ENCODE measurements around the gene FZR1.

The FZR1 gene

DNA sequence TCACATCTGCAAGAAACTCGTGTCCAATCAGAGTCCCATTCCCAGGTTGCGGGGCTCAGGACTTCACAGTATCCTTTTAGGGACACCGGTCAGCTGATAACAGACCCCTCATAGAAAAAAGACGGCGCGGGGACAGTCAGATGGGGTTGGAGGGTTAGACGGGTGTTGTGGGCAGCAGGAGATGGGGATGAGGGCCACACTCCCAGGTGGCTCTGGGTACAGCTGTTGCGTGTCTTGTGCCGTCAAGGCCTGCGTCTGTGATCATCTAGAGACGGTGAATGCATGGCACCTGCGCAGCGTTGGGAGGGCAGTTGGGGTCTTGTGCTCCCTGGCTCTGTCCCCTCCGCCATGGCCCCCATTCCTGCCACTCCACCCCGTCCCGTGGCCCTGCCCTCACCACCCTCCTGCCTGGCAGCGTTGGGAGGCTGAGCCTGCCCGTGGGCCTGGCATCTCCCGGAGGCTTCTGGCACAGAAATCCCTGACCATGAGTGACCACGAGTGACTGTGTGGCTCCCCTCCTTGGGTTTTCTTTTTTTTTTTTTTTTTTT is 18.9 kb downstream of the FZR1 start:
- no peak overlapping the region for H3K18ac ChIP-seq (ENCODE audit: low read depth in 1 of 2, low read length in 2 of 2)
- H2AFZ ChIP-seq (ENCODE audit: low read depth, low read length): no peak overlapping the region
- no peak overlapping the region for H3K4me2 ChIP-seq (ENCODE audit: low read length, poor library complexity, severe bottlenecking)
- no peak overlapping the region for H3K9ac ChIP-seq (ENCODE audit: low read length)
- H3K79me1 ChIP-seq (replicated peaks; ENCODE audit: low read length, poor library complexity, severe bottlenecking): peaks cover 46% of the 10 kb centered on the region
- no peak overlapping the region for H4K91ac ChIP-seq (ENCODE audit: low read length)
- no peak overlapping the region for H2BK12ac ChIP-seq (ENCODE audit: low read length in 2 of 2)
- DNase-seq: no peak
- peaks cover 44 to 81% of the 10 kb centered on the region in 2 experiments for H3K36me3 ChIP-seq (ENCODE audit: control insufficient read depth in 1 of 2, insufficient read depth in 2 of 2, low read depth in 1 of 2, low read length in 2 of 2)
- H2BK15ac ChIP-seq (ENCODE audit: low read depth, poor library complexity, severe bottlenecking): no peak overlapping the region
- H2BK120ac ChIP-seq (ENCODE audit: low read depth, low read length): no peak overlapping the region
- no peak overlapping the region for H3K27ac ChIP-seq (ENCODE audit: low read length, poor library complexity, severe bottlenecking)
- H3K23ac ChIP-seq (ENCODE audit: low read length in 2 of 2): no peak overlapping the region
- H3K4ac ChIP-seq (ENCODE audit: low read depth in 1 of 2, low read length in 2 of 2): no peak overlapping the region
- no peaks in the 10 kb centered on the region for H3K9me3 ChIP-seq (ENCODE audit: control insufficient read depth, low read length)
- WGBS: 98% methylated on average over 20 of the region's 20 CpGs
- H3K27me3 ChIP-seq (ENCODE audit: control insufficient read depth in 1 of 2, insufficient read depth in 1 of 2, low read length in 2 of 2): no peaks in the 10 kb centered on the region
- H3K4me3 ChIP-seq (ENCODE audit: insufficient read depth in 1 of 2, low read depth in 1 of 2, low read length in 2 of 2): no peak overlapping the region
- H3K14ac ChIP-seq (ENCODE audit: low read length in 2 of 2): no peak overlapping the region
- H3K4me1 ChIP-seq (ENCODE audit: control insufficient read depth, insufficient read depth, low read depth, low read length): peaks cover 12% of the 10 kb centered on the region
- H2BK5ac ChIP-seq (ENCODE audit: low read depth, low read length, poor library complexity, severe bottlenecking): no peak overlapping the region
- H4K8ac ChIP-seq (ENCODE audit: low read length): no peak overlapping the region
- no peak overlapping the region for H2AK5ac ChIP-seq (ENCODE audit: low read length, severe bottlenecking)

DNA sequence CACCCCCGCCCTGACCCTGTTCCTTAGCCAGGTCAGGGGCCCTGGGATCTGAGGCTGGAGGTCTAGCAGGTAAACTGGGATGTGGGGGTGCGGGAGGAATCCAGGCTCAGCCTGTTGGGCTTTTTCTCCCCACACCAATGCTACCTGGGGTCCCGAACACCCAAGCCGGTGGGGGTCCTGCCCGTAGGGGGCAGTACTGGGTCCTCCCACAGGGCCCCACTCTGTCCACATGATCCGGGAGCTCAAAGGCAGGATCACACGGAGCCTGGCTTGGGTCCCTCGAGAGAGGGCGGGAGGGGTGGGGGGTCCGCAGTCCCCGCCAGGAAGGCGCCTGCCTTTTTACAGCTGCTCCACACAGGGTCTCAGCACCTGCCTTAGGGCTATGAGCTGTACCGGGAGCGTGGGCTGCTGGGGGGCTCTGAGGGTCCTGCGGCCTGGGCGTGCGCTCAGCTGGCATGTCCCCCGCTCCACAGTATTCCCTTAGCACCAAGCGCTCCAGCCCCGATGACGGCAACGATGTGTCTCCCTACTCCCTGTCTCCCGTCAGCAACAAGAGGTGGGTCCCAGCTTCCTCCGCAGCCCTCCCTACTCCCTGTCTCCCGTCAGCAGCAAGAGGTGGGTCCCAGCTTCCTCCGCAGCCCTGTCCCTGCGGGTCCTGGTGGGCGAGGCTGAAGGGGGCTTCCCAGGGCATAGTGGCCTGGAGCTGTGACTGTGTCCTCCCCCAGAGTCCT is 20.6 kb downstream of the FZR1 start:
- H2BK5ac ChIP-seq (ENCODE audit: low read depth, low read length, poor library complexity, severe bottlenecking): no peak overlapping the region
- H2BK12ac ChIP-seq (ENCODE audit: low read length in 2 of 2): no peak overlapping the region
- H3K9me3 ChIP-seq (ENCODE audit: control insufficient read depth, low read length): no peaks in the 10 kb centered on the region
- H3K79me1 ChIP-seq (replicated peaks; ENCODE audit: low read length, poor library complexity, severe bottlenecking): peaks cover 48% of the 10 kb centered on the region
- no peaks in the 10 kb centered on the region for H3K27me3 ChIP-seq (ENCODE audit: control insufficient read depth in 1 of 2, insufficient read depth in 1 of 2, low read length in 2 of 2)
- H3K18ac ChIP-seq (ENCODE audit: low read depth in 1 of 2, low read length in 2 of 2): no peak overlapping the region
- no peak overlapping the region for H3K9ac ChIP-seq (ENCODE audit: low read length)
- no peak overlapping the region for H3K4me3 ChIP-seq (ENCODE audit: insufficient read depth in 1 of 2, low read depth in 1 of 2, low read length in 2 of 2)
- no peak overlapping the region for H3K4ac ChIP-seq (ENCODE audit: low read depth in 1 of 2, low read length in 2 of 2)
- no peak overlapping the region for H2AK5ac ChIP-seq (ENCODE audit: low read length, severe bottlenecking)
- no peak overlapping the region for H3K23ac ChIP-seq (ENCODE audit: low read length in 2 of 2)
- WGBS: 96% methylated on average over 28 of the region's 28 CpGs
- H3K14ac ChIP-seq (ENCODE audit: low read length in 2 of 2): no peak overlapping the region
- no peak overlapping the region for H3K27ac ChIP-seq (ENCODE audit: low read length, poor library complexity, severe bottlenecking)
- peaks cover 8% of the 10 kb centered on the region for H3K4me1 ChIP-seq (ENCODE audit: control insufficient read depth, insufficient read depth, low read depth, low read length)
- H3K36me3 ChIP-seq (ENCODE audit: control insufficient read depth in 1 of 2, insufficient read depth in 2 of 2, low read depth in 1 of 2, low read length in 2 of 2): peaks cover 57 to 88% of the 10 kb centered on the region in 2 experiments
- no peak for DNase-seq
- no peak overlapping the region for H4K91ac ChIP-seq (ENCODE audit: low read length)
- H2AFZ ChIP-seq (ENCODE audit: low read depth, low read length): no peak overlapping the region
- H4K8ac ChIP-seq (ENCODE audit: low read length): no peak overlapping the region
- no peak overlapping the region for H3K4me2 ChIP-seq (ENCODE audit: low read length, poor library complexity, severe bottlenecking)
- no peak overlapping the region for H2BK120ac ChIP-seq (ENCODE audit: low read depth, low read length)
- no peak overlapping the region for H2BK15ac ChIP-seq (ENCODE audit: low read depth, poor library complexity, severe bottlenecking)

DNA sequence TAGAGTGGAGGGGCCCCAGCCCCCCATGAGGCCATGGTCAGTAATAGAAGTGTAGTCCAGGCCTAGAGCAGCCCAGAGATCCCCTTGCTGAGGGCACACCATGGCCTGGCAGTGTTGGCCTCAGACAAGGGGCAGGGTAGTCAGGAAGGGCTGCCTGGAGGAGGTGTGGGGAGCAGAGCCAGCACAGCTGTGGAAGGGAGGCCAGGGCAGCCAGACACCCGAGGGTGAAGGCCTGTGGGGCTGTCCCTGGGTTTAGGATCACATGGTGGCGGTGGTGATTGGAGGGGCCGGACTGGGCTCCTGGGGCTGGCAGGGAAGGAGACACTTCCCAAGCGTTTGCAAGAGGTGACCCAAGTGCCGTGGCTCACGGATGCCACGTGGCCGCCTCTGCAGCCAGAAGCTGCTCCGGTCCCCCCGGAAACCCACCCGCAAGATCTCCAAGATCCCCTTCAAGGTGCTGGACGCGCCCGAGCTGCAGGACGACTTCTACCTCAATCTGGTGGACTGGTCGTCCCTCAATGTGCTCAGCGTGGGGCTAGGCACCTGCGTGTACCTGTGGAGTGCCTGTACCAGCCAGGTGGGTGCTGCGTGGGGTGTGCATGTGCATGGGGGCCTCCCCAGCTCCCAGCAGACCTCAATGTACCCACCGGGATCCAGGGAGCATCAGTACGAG is 21.3 kb downstream of the FZR1 start:
- no peak overlapping the region for H3K4ac ChIP-seq (ENCODE audit: low read depth in 1 of 2, low read length in 2 of 2)
- no peak overlapping the region for H3K23ac ChIP-seq (ENCODE audit: low read length in 2 of 2)
- no peak overlapping the region for H2BK15ac ChIP-seq (ENCODE audit: low read depth, poor library complexity, severe bottlenecking)
- H4K91ac ChIP-seq (ENCODE audit: low read length): no peak overlapping the region
- H2BK12ac ChIP-seq (ENCODE audit: low read length in 2 of 2): no peak overlapping the region
- H4K8ac ChIP-seq (ENCODE audit: low read length): no peak overlapping the region
- no peak overlapping the region for H2BK5ac ChIP-seq (ENCODE audit: low read depth, low read length, poor library complexity, severe bottlenecking)
- no peak overlapping the region for H3K4me2 ChIP-seq (ENCODE audit: low read length, poor library complexity, severe bottlenecking)
- no peaks in the 10 kb centered on the region for H3K27me3 ChIP-seq (ENCODE audit: control insufficient read depth in 1 of 2, insufficient read depth in 1 of 2, low read length in 2 of 2)
- no peak overlapping the region for H3K18ac ChIP-seq (ENCODE audit: low read depth in 1 of 2, low read length in 2 of 2)
- H2BK120ac ChIP-seq (ENCODE audit: low read depth, low read length): no peak overlapping the region
- 99% methylated on average over 21 of the region's 21 CpGs for WGBS
- no peak overlapping the region for H2AFZ ChIP-seq (ENCODE audit: low read depth, low read length)
- H3K14ac ChIP-seq (ENCODE audit: low read length in 2 of 2): no peak overlapping the region
- no peak overlapping the region for H3K27ac ChIP-seq (ENCODE audit: low read length, poor library complexity, severe bottlenecking)
- H3K4me3 ChIP-seq (ENCODE audit: insufficient read depth in 1 of 2, low read depth in 1 of 2, low read length in 2 of 2): no peak overlapping the region
- H2AK5ac ChIP-seq (ENCODE audit: low read length, severe bottlenecking): no peak overlapping the region
- no peaks in the 10 kb centered on the region for H3K9me3 ChIP-seq (ENCODE audit: control insufficient read depth, low read length)
- peaks cover 8% of the 10 kb centered on the region for H3K4me1 ChIP-seq (ENCODE audit: control insufficient read depth, insufficient read depth, low read depth, low read length)
- H3K9ac ChIP-seq (ENCODE audit: low read length): no peak overlapping the region
- H3K36me3 ChIP-seq (ENCODE audit: control insufficient read depth in 1 of 2, insufficient read depth in 2 of 2, low read depth in 1 of 2, low read length in 2 of 2): peaks cover 64 to 88% of the 10 kb centered on the region in 2 experiments
- DNase-seq: no peak
- peaks cover 46% of the 10 kb centered on the region for H3K79me1 ChIP-seq (replicated peaks; ENCODE audit: low read length, poor library complexity, severe bottlenecking)

DNA sequence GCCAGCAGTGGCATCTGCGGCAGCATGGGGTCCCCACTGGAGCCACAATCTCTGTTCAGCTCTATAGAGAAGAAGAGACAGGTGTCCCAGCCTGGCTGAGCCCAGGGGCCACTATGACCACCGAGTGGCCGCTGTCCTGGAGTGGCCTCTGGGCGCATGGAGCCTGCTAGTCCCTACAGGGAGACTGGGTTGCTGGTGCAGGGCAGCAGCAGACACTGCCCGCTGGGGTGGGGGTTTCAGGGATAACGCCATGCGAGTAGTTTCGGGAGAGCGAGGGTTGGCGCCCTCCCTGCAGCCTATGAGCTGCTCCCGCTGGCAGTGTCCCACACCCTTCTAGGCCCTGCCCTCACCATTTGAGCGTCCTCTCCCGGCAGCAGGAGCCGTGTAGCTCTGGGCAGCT is 22.0 kb downstream of the FZR1 start:
- Histone ChIP-seq H2AFZ (ENCODE audit: low read depth, low read length) (no peak overlapping the region), H3K27me3 (ENCODE audit: control insufficient read depth in 1 of 2, insufficient read depth in 1 of 2, low read length in 2 of 2) (no peaks in the 10 kb centered on the region), H3K4me1 (ENCODE audit: control insufficient read depth, insufficient read depth, low read depth, low read length) (peaks cover 8% of the 10 kb centered on the region), H3K18ac (ENCODE audit: low read depth in 1 of 2, low read length in 2 of 2) (no peak overlapping the region), H3K9me3 (ENCODE audit: control insufficient read depth, low read length) (no peaks in the 10 kb centered on the region), H3K9ac (ENCODE audit: low read length) (no peak overlapping the region), H2BK5ac (ENCODE audit: low read depth, low read length, poor library complexity, severe bottlenecking) (no peak overlapping the region), H3K36me3 (ENCODE audit: control insufficient read depth in 1 of 2, insufficient read depth in 2 of 2, low read depth in 1 of 2, low read length in 2 of 2) (peaks cover 70 to 88% of the 10 kb centered on the region in 2 experiments), H3K79me1 (replicated peaks; ENCODE audit: low read length, poor library complexity, severe bottlenecking) (peaks cover 42% of the 10 kb centered on the region), H3K4ac (ENCODE audit: low read depth in 1 of 2, low read length in 2 of 2) (no peak overlapping the region), H2BK120ac (ENCODE audit: low read depth, low read length) (no peak overlapping the region), H2AK5ac (ENCODE audit: low read length, severe bottlenecking) (no peak overlapping the region), H4K91ac (ENCODE audit: low read length) (no peak overlapping the region), H2BK15ac (ENCODE audit: low read depth, poor library complexity, severe bottlenecking) (no peak overlapping the region), H4K8ac (ENCODE audit: low read length) (no peak overlapping the region), H3K14ac (ENCODE audit: low read length in 2 of 2) (no peak overlapping the region), H3K23ac (ENCODE audit: low read length in 2 of 2) (no peak overlapping the region), H3K4me2 (ENCODE audit: low read length, poor library complexity, severe bottlenecking) (no peak overlapping the region), H3K4me3 (ENCODE audit: insufficient read depth in 1 of 2, low read depth in 1 of 2, low read length in 2 of 2) (no peak overlapping the region), H3K27ac (ENCODE audit: low read length, poor library complexity, severe bottlenecking) (no peak overlapping the region), H2BK12ac (ENCODE audit: low read length in 2 of 2) (no peak overlapping the region)
- WGBS: 98% methylated on average over 14 of the region's 14 CpGs
- no peak for DNase-seq
